Measurements from ENCODE around the gene GSE1. TPM values are rescaled to one million over a fixed set of nuclear protein-coding genes. Genes with fewer than 3 reads are reported as not detected.

Gene GSE1
- total RNA-seq, 4 donors from 2014 or later, result 54.2 to 155 (median 71.9) TPM

- Histone ChIP-seq H3K27ac (peak overlapping the region; percentile 59 to 79 (median 61)), H3K36me3 (no peaks in the 10 kb centered on the region), H3K27me3 (no peaks in the 10 kb centered on the region), H3K4me3 (replicated peaks in 1 of 3) (no peak overlapping the region), H3K9me3 (no peaks in the 10 kb centered on the region), H3K4me1 (peaks cover 59 to 60% of the 10 kb centered on the region in 2 donors)
- TF ChIP-seq POLR2A (IDR thresholded peaks at IDR 0.05), result no peak
- no peak for TF ChIP-seq CTCF (IDR thresholded peaks at IDR 0.05)
- intact Hi-C loops (cut with DNase I), result no loop called here
- DNase-seq, result peak; percentile 71 to 75
- 21 to 33% methylated on average over 24 to 25 of the region's 29 CpGs for WGBS, 2 donors
Measured at GRCh38 chr16:85582229-85582991, 30.7 kb upstream of the GSE1 start.

GRCh38 chr16:85583491-85584181, 29.5 kb upstream of the GSE1 start:
- 58 to 64% methylated on average over 22 of the region's 22 CpGs for WGBS, 2 donors
- Histone ChIP-seq H3K9me3 (no peaks in the 10 kb centered on the region), H3K27me3 (no peaks in the 10 kb centered on the region), H3K36me3 (no peaks in the 10 kb centered on the region), H3K27ac (peak overlapping the region; percentile 59 to 79 (median 61)), H3K4me1 (peaks cover 49 to 50% of the 10 kb centered on the region in 2 donors), H3K4me3 (replicated peaks in 1 of 3) (no peak overlapping the region)
- TF ChIP-seq POLR2A (IDR thresholded peaks at IDR 0.05), result no peak
- TF ChIP-seq CTCF (IDR thresholded peaks at IDR 0.05), result no peak
- intact Hi-C loops (cut with DNase I), result no loop called here
- DNase-seq, result no peak

- Histone ChIP-seq H3K27me3 (no peaks in the 10 kb centered on the region), H3K4me3 (replicated peaks in 1 of 3) (no peak overlapping the region), H3K36me3 (no peaks in the 10 kb centered on the region), H3K9me3 (no peaks in the 10 kb centered on the region), H3K4me1 (peaks cover 49 to 50% of the 10 kb centered on the region in 2 donors), H3K27ac (no peak overlapping the region)
- no peak for DNase-seq
- 95 to 96% methylated on average over 14 of the region's 14 CpGs for WGBS, 2 donors
- no peak for TF ChIP-seq CTCF (IDR thresholded peaks at IDR 0.05)
- TF ChIP-seq POLR2A (IDR thresholded peaks at IDR 0.05), result no peak
- intact Hi-C loops (cut with DNase I), result no loop called here
Measured at GRCh38 chr16:85584267-85584666, 28.9 kb upstream of the GSE1 start.

- whole genome bisulfite sequencing, 2 donors, result 89 to 93% methylated on average over 20 of the region's 20 CpGs
- TF ChIP-seq CTCF (IDR thresholded peaks at IDR 0.05) (no peak), POLR2A (IDR thresholded peaks at IDR 0.05) (no peak)
- Histone ChIP-seq H3K4me1 (peaks cover 48 to 49% of the 10 kb centered on the region in 2 donors), H3K4me3 (replicated peaks in 1 of 3) (no peak overlapping the region), H3K27me3 (no peaks in the 10 kb centered on the region), H3K36me3 (no peaks in the 10 kb centered on the region), H3K27ac (peak overlapping the region in 1 of 3 donors; percentile 31), H3K9me3 (no peaks in the 10 kb centered on the region)
- no peak for DNase-seq
- intact Hi-C loops (cut with DNase I), result no loop called here
Measured at GRCh38 chr16:85584819-85585282, 28.3 kb upstream of the GSE1 start.

- no peak for TF ChIP-seq POLR2A (IDR thresholded peaks at IDR 0.05)
- no peak for TF ChIP-seq CTCF (IDR thresholded peaks at IDR 0.05)
- Histone ChIP-seq H3K27me3 (no peaks in the 10 kb centered on the region), H3K36me3 (no peaks in the 10 kb centered on the region), H3K9me3 (no peaks in the 10 kb centered on the region), H3K27ac (peak overlapping the region; percentile 16 to 40 (median 31)), H3K4me3 (replicated peaks in 1 of 3) (no peak overlapping the region), H3K4me1 (peaks cover 42 to 44% of the 10 kb centered on the region in 2 donors)
- intact Hi-C loops (cut with DNase I), result no loop called here
- DNase-seq, result no peak
- WGBS, 2 donors, result 87 to 96% methylated on average over 7 of the region's 7 CpGs
Measured at GRCh38 chr16:85585711-85586110, 27.4 kb upstream of the GSE1 start.

Measured in thyroid gland (tissue), 4 donors.